Rectal smooth muscle tissue (tissue), 1 donor: ENCODE data around the gene CRNKL1.
"Not testable (repeated sequence)": the region's sequence is repeated elsewhere in the genome, so short reads cannot be mapped to it uniquely, and the experiment has no call there.

Source experiments
- H3K27ac ChIP-seq: one replicate; pipeline ENCODE4 v1.7.0; 2013; ENCODE audit warnings: low read depth, low read length, inconsistent platforms
- H3K27me3 ChIP-seq: one replicate; pipeline ENCODE4 v1.7.0; 2013; ENCODE audit warnings: low read length; ENCODE audit not compliant: control insufficient read depth, insufficient read depth
- H3K36me3 ChIP-seq: one replicate; pipeline ENCODE4 v1.7.0; 2013; ENCODE audit warnings: low read length; ENCODE audit not compliant: control insufficient read depth, insufficient read depth
- H3K4me1 ChIP-seq: one replicate; pipeline ENCODE4 v1.7.0; 2013; ENCODE audit warnings: low read length; ENCODE audit not compliant: control insufficient read depth, insufficient read depth
- H3K4me3 ChIP-seq: one replicate; pipeline ENCODE4 v1.7.0; 2013; ENCODE audit warnings: low read length
- H3K9ac ChIP-seq: one replicate; pipeline ENCODE4 v1.7.0; 2013; ENCODE audit warnings: low read length

Gene CRNKL1

GRCh38 chr20:20017001-20017843, 35.0 kb downstream of the CRNKL1 start, which contains the start of gene NAA20:
TSS of gene NAA20 (plus strand) at chr20:20017362. CDS start at chr20:20017397, 35 bp downstream.
- H3K4me3 ChIP-seq: peak within 1 kb of the TSS; percentile 80
- peak within 1 kb of the TSS; percentile 38 for H3K27ac ChIP-seq
- peak within 1 kb of the TSS; percentile 25 for H3K9ac ChIP-seq
- H3K27me3 ChIP-seq: no peaks in the 10 kb centered on the region
- peaks cover 7% of the 10 kb centered on the region for H3K4me1 ChIP-seq
- H3K36me3 ChIP-seq: no peaks in the 10 kb centered on the region

- no peak overlapping the region for H3K4me3 ChIP-seq
- no peak overlapping the region for H3K27ac ChIP-seq
- H3K27me3 ChIP-seq: no peaks in the 10 kb centered on the region
- no peak overlapping the region for H3K9ac ChIP-seq
- no peaks in the 10 kb centered on the region for H3K36me3 ChIP-seq
- peaks cover 16% of the 10 kb centered on the region for H3K4me1 ChIP-seq
Measured at GRCh38 chr20:20014659-20015058, 37.6 kb downstream of the CRNKL1 start.

- Histone ChIP-seq H3K27me3 (no peaks in the 10 kb centered on the region), H3K36me3 (no peaks in the 10 kb centered on the region), H3K9ac (no peak overlapping the region), H3K4me3 (no peak overlapping the region), H3K27ac (no peak overlapping the region), H3K4me1 (peaks cover 9% of the 10 kb centered on the region)
Measured at GRCh38 chr20:20012541-20012940, 39.7 kb downstream of the CRNKL1 start.

- no peaks in the 10 kb centered on the region for H3K36me3 ChIP-seq
- H3K4me3 ChIP-seq: peak overlapping the region; percentile 27
- H3K9ac ChIP-seq: no peak overlapping the region
- H3K27ac ChIP-seq: no peak overlapping the region
- H3K27me3 ChIP-seq: no peaks in the 10 kb centered on the region
- peaks cover 9% of the 10 kb centered on the region for H3K4me1 ChIP-seq
Measured at GRCh38 chr20:20010639-20011500, 41.4 kb downstream of the CRNKL1 start.

- H3K27ac ChIP-seq: no peak overlapping the region
- no peak overlapping the region for H3K4me3 ChIP-seq
- no peaks in the 10 kb centered on the region for H3K36me3 ChIP-seq
- peaks cover 9% of the 10 kb centered on the region for H3K4me1 ChIP-seq
- H3K27me3 ChIP-seq: no peaks in the 10 kb centered on the region
- no peak overlapping the region for H3K9ac ChIP-seq
Measured at GRCh38 chr20:20009784-20010253, 42.4 kb downstream of the CRNKL1 start.

GRCh38 chr20:20005342-20005741, 46.9 kb downstream of the CRNKL1 start:
- no peaks in the 10 kb centered on the region for H3K27me3 ChIP-seq
- H3K36me3 ChIP-seq: peaks cover 4% of the 10 kb centered on the region
- no peak overlapping the region for H3K9ac ChIP-seq
- peaks cover 11% of the 10 kb centered on the region for H3K4me1 ChIP-seq
- H3K4me3 ChIP-seq: no peak overlapping the region
- H3K27ac ChIP-seq: no peak overlapping the region

GRCh38 chr20:20003955-20004322, 48.3 kb downstream of the CRNKL1 start:
- H3K4me1 ChIP-seq: peaks cover 11% of the 10 kb centered on the region
- peak overlapping the region; percentile 45 for H3K4me3 ChIP-seq
- peak overlapping the region; percentile 63 for H3K27ac ChIP-seq

GRCh38 chr20:20003031-20003954, 49.0 kb downstream of the CRNKL1 start:
- Histone ChIP-seq H3K9ac (no peak overlapping the region), H3K4me3 (peak overlapping the region; percentile 45), H3K36me3 (peaks cover 12% of the 10 kb centered on the region), H3K27ac (peak overlapping the region; percentile 63), H3K27me3 (no peaks in the 10 kb centered on the region), H3K4me1 (peaks cover 11% of the 10 kb centered on the region)

More at GRCh38 chr20:20003955-20004322, 48.3 kb downstream of the CRNKL1 start:
- H3K27me3 ChIP-seq, H3K36me3 ChIP-seq, H3K9ac ChIP-seq: not testable (repeated sequence)

GRCh38 chr20:20002101-20002998, 49.9 kb downstream of the CRNKL1 start:
- Histone ChIP-seq H3K9ac (no peak overlapping the region), H3K36me3 (peaks cover 12% of the 10 kb centered on the region), H3K4me3 (no peak overlapping the region), H3K4me1 (peaks cover 11% of the 10 kb centered on the region), H3K27ac (peak overlapping the region; percentile 1), H3K27me3 (no peaks in the 10 kb centered on the region)

GRCh38 chr20:20000211-20000968, 51.9 kb downstream of the CRNKL1 start:
- Histone ChIP-seq H3K9ac (no peak overlapping the region), H3K4me3 (no peak overlapping the region), H3K27ac (no peak overlapping the region), H3K27me3 (no peaks in the 10 kb centered on the region), H3K4me1 (peaks cover 14% of the 10 kb centered on the region), H3K36me3 (peaks cover 18% of the 10 kb centered on the region)
